ENCODE measurements around the gene CFAP46.
"Not testable (repeated sequence)": the region's sequence is repeated elsewhere in the genome, so short reads cannot be mapped to it uniquely, and the experiment has no call there.

Gene CFAP46

GRCh38 chr10:132802694-132803320 lies 139.6 kb downstream of the CFAP46 start:
- Mint-ChIP-seq H3K4me1 (no peaks in the 10 kb centered on the region), H3K9me3 (no peaks in the 10 kb centered on the region), H3K36me3 (no peaks in the 10 kb centered on the region), H3K27me3 (peaks cover 2% of the 10 kb centered on the region), H3K4me3 (no peak overlapping the region), H3K27ac (peak overlapping the region; percentile 17)

GRCh38 chr10:132802048-132802447 lies 140.3 kb downstream of the CFAP46 start:
- H3K9me3 Mint-ChIP-seq = no peaks in the 10 kb centered on the region
- no peak overlapping the region for H3K4me3 Mint-ChIP-seq
- H3K36me3 Mint-ChIP-seq = no peaks in the 10 kb centered on the region
- no peak overlapping the region for H3K27ac Mint-ChIP-seq
- H3K4me1 Mint-ChIP-seq = no peaks in the 10 kb centered on the region
- H3K27me3 Mint-ChIP-seq = peaks cover 2% of the 10 kb centered on the region

- no peaks in the 10 kb centered on the region for H3K4me1 Mint-ChIP-seq
- H3K36me3 Mint-ChIP-seq = no peaks in the 10 kb centered on the region
- no peak overlapping the region for H3K27ac Mint-ChIP-seq
- no peak overlapping the region for H3K4me3 Mint-ChIP-seq
- H3K9me3 Mint-ChIP-seq = no peaks in the 10 kb centered on the region
- peaks cover 2% of the 10 kb centered on the region for H3K27me3 Mint-ChIP-seq
Measured at GRCh38 chr10:132799865-132800264, 142.5 kb downstream of the CFAP46 start.

- Mint-ChIP-seq H3K27ac (no peak overlapping the region), H3K27me3 (peaks cover 2% of the 10 kb centered on the region), H3K36me3 (no peaks in the 10 kb centered on the region), H3K4me3 (no peak overlapping the region), H3K9me3 (no peaks in the 10 kb centered on the region), H3K4me1 (no peaks in the 10 kb centered on the region)
Measured at GRCh38 chr10:132798876-132799275, 143.5 kb downstream of the CFAP46 start.

- Mint-ChIP-seq H3K4me1 (no peaks in the 10 kb centered on the region), H3K4me3 (no peak overlapping the region), H3K27me3 (peaks cover under 1% of the 10 kb centered on the region), H3K27ac (no peak overlapping the region), H3K9me3 (no peaks in the 10 kb centered on the region), H3K36me3 (no peaks in the 10 kb centered on the region)
Measured at GRCh38 chr10:132798403-132798802, 144.0 kb downstream of the CFAP46 start.

GRCh38 chr10:132797986-132798385 lies 144.4 kb downstream of the CFAP46 start:
- not testable (repeated sequence) for H3K27me3 Mint-ChIP-seq, H3K4me3 Mint-ChIP-seq, H3K36me3 Mint-ChIP-seq, H3K27ac Mint-ChIP-seq, H3K4me1 Mint-ChIP-seq, H3K9me3 Mint-ChIP-seq

GRCh38 chr10:132796846-132797245 lies 145.5 kb downstream of the CFAP46 start:
- no peaks in the 10 kb centered on the region for H3K36me3 Mint-ChIP-seq
- H3K27ac Mint-ChIP-seq = no peak overlapping the region
- no peaks in the 10 kb centered on the region for H3K27me3 Mint-ChIP-seq
- no peaks in the 10 kb centered on the region for H3K9me3 Mint-ChIP-seq
- H3K4me3 Mint-ChIP-seq = no peak overlapping the region
- no peaks in the 10 kb centered on the region for H3K4me1 Mint-ChIP-seq

GRCh38 chr10:132793871-132794849 lies 148.2 kb downstream of the CFAP46 start:
- Mint-ChIP-seq H3K36me3 (no peaks in the 10 kb centered on the region), H3K27ac (no peak overlapping the region), H3K27me3 (peaks cover 5% of the 10 kb centered on the region), H3K4me3 (no peak overlapping the region), H3K9me3 (no peaks in the 10 kb centered on the region), H3K4me1 (no peaks in the 10 kb centered on the region)

GRCh38 chr10:132793213-132793612 lies 149.2 kb downstream of the CFAP46 start:
- Mint-ChIP-seq H3K4me3 (no peak overlapping the region), H3K36me3 (no peaks in the 10 kb centered on the region)

GRCh38 chr10:132792796-132793195 lies 149.6 kb downstream of the CFAP46 start:
- H3K27me3 Mint-ChIP-seq = peaks cover 5% of the 10 kb centered on the region
- no peaks in the 10 kb centered on the region for H3K9me3 Mint-ChIP-seq
- H3K4me3 Mint-ChIP-seq = no peak overlapping the region
- no peaks in the 10 kb centered on the region for H3K36me3 Mint-ChIP-seq
- no peak overlapping the region for H3K27ac Mint-ChIP-seq
- no peaks in the 10 kb centered on the region for H3K4me1 Mint-ChIP-seq

More at GRCh38 chr10:132793213-132793612, 149.2 kb downstream of the CFAP46 start:
- Mint-ChIP-seq H3K4me1 (no peaks in the 10 kb centered on the region), H3K27me3 (peaks cover 5% of the 10 kb centered on the region), H3K27ac (no peak overlapping the region), H3K9me3 (no peaks in the 10 kb centered on the region)

- not testable (repeated sequence) for H3K4me3 Mint-ChIP-seq, H3K27ac Mint-ChIP-seq, H3K4me1 Mint-ChIP-seq, H3K36me3 Mint-ChIP-seq, H3K27me3 Mint-ChIP-seq, H3K9me3 Mint-ChIP-seq
Measured at GRCh38 chr10:132792099-132792498, 150.3 kb downstream of the CFAP46 start.

- Mint-ChIP-seq H3K27ac (no peak overlapping the region), H3K27me3 (peaks cover 5% of the 10 kb centered on the region), H3K4me3 (no peak overlapping the region), H3K36me3 (no peaks in the 10 kb centered on the region), H3K9me3 (no peaks in the 10 kb centered on the region), H3K4me1 (no peaks in the 10 kb centered on the region)
Measured at GRCh38 chr10:132790934-132791829, 151.2 kb downstream of the CFAP46 start.

GRCh38 chr10:132790470-132790869 lies 151.9 kb downstream of the CFAP46 start:
- Mint-ChIP-seq H3K27me3 (peaks cover 5% of the 10 kb centered on the region), H3K4me3 (no peak overlapping the region), H3K4me1 (no peaks in the 10 kb centered on the region), H3K36me3 (no peaks in the 10 kb centered on the region), H3K9me3 (no peaks in the 10 kb centered on the region), H3K27ac (no peak overlapping the region)

GRCh38 chr10:132789659-132790148 lies 152.7 kb downstream of the CFAP46 start:
- H3K27ac Mint-ChIP-seq = no peak overlapping the region
- no peaks in the 10 kb centered on the region for H3K9me3 Mint-ChIP-seq
- peaks cover 5% of the 10 kb centered on the region for H3K27me3 Mint-ChIP-seq
- no peak overlapping the region for H3K4me3 Mint-ChIP-seq
- H3K36me3 Mint-ChIP-seq = no peaks in the 10 kb centered on the region
- no peaks in the 10 kb centered on the region for H3K4me1 Mint-ChIP-seq

GRCh38 chr10:132788831-132789219 lies 153.5 kb downstream of the CFAP46 start:
- H3K9me3 Mint-ChIP-seq = no peaks in the 10 kb centered on the region
- peaks cover 6% of the 10 kb centered on the region for H3K27me3 Mint-ChIP-seq
- no peaks in the 10 kb centered on the region for H3K36me3 Mint-ChIP-seq
- H3K27ac Mint-ChIP-seq = no peak overlapping the region
- H3K4me1 Mint-ChIP-seq = no peaks in the 10 kb centered on the region
- no peak overlapping the region for H3K4me3 Mint-ChIP-seq

All from activated naive CD4-positive, alpha-beta T cell treated with anti-CD3 and anti-CD28 coated beads, Interleukin-2, amount 50 U/mL, for 24 hours (primary cell).